ENCODE results near the gene CSHL1. TPM values are rescaled to one million over a fixed set of nuclear protein-coding genes. Genes with fewer than 3 reads are reported as not detected.
A peak's percentile ranks its signal among the peaks of the same experiment; 100 is the strongest.

CSHL1 gene
- total RNA-seq, 1 donor from 2014 or later: not detected

DNA sequence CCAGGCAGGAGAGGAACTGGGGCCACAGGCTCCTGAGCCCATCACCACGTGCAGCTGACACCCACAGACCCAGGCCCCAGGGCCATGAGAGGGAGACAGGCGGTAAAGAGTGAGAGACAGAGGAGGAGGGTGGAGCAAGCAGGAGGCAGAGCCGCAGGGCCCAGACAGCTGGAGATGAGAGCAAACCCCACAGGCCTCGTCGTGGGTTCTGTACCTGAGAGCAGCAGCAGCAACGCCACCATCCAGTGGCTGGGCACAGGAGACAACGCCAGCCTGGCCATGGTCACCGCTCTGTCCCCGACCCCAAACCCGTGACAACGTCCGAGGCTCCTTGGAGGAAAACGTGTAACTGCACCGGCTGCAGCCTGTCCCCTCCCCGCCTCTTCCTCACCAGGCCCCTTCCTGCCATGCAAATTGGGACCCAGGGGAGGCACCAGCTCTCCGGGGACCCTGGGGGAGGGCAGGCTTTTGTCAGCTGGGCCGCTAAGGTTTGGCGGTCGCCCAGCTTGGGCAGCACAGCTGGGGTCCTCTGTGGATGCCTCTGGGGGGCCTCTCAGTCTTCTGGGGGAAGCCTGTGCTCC lies 21.0 kb upstream of the CSHL1 start, which contains the start of gene CD79B:
CD79B (minus strand) TSS at position 351 of the 581 bp plus-strand sequence; CDS start at position 281, 70 bp downstream.
- no peaks in the 10 kb centered on the region for H3K9me3 ChIP-seq
- no peak for TF ChIP-seq CTCF (IDR thresholded peaks at IDR 0.05)
- no peaks in the 10 kb centered on the region for H3K27me3 ChIP-seq
- no peaks in the 10 kb centered on the region for H3K36me3 ChIP-seq
- no peak for ATAC-seq
- DNase-seq: no peak
- peak within 1 kb of the TSS; percentile 15 for H3K4me3 ChIP-seq
- peaks cover 5% of the 10 kb centered on the region for H3K4me1 ChIP-seq
- intact Hi-C loops (cut with DNase I): no loop called here
- H3K27ac ChIP-seq: no peak within 1 kb of the TSS

GRCh38 chr17:63930951-63931575 lies 20.0 kb upstream of the CSHL1 start:
- DNase-seq (peak; percentile 79), ATAC-seq (peak; percentile 84)
- no peak for TF ChIP-seq CTCF (IDR thresholded peaks at IDR 0.05)
- no peaks in the 10 kb centered on the region for H3K36me3 ChIP-seq
- intact Hi-C loops (cut with DNase I): no loop called here
- H3K4me3 ChIP-seq: peak overlapping the region; percentile 15
- no peaks in the 10 kb centered on the region for H3K27me3 ChIP-seq
- H3K4me1 ChIP-seq: peaks cover 5% of the 10 kb centered on the region
- peak overlapping the region; percentile 36 for H3K27ac ChIP-seq
- no peaks in the 10 kb centered on the region for H3K9me3 ChIP-seq

DNA sequence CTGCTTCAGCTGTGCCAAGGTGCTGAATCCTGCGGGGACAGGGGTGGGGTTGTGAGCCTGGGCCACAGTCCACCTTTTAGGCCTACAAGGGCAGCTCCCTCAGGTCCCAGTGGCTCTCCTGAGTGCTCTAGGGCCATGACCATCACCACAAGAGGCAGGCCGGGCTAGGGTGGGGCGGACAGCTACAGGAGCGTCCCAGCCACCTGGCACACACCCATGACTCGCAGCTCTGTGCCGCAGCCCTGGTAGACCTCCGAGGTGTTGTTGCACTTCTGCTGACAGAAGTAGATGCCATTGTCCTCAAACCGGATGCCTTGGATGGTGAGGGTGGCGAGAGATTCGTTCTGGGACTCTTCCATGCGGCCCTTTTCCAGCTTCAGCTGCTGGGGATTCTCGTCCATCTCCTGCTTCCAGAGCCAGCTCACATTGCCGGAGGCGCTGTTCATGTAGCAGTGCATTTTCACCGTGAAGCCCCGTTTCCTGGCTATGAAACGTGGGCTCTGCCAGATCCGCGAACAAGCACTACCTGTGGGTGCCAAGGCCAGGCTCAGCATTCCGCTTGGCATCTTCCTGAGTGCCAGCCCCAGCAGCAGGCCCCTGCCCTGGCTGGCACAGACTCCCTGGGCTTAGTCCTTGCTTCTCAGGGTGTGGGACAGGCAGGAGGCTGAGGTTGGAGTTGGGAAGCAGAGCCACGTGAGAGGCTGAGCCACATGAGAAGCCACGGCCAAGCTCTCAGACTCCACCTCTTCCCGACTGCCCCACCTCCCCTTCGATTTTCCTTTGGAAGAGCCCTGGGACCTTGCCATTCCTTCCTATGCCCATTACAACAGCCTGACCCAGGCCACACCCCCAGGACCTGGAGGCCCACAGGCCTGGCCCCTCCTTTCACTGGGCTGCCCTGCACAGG lies 19.1 kb upstream of the CSHL1 start:
- intact Hi-C loops (cut with DNase I): no loop called here
- H3K27me3 ChIP-seq: no peaks in the 10 kb centered on the region
- ATAC-seq (no peak), DNase-seq (no peak)
- H3K4me1 ChIP-seq: peaks cover 5% of the 10 kb centered on the region
- H3K27ac ChIP-seq: peak overlapping the region; percentile 36
- H3K4me3 ChIP-seq: no peak overlapping the region
- no peak for TF ChIP-seq CTCF (IDR thresholded peaks at IDR 0.05)
- no peaks in the 10 kb centered on the region for H3K9me3 ChIP-seq
- H3K36me3 ChIP-seq: no peaks in the 10 kb centered on the region

DNA sequence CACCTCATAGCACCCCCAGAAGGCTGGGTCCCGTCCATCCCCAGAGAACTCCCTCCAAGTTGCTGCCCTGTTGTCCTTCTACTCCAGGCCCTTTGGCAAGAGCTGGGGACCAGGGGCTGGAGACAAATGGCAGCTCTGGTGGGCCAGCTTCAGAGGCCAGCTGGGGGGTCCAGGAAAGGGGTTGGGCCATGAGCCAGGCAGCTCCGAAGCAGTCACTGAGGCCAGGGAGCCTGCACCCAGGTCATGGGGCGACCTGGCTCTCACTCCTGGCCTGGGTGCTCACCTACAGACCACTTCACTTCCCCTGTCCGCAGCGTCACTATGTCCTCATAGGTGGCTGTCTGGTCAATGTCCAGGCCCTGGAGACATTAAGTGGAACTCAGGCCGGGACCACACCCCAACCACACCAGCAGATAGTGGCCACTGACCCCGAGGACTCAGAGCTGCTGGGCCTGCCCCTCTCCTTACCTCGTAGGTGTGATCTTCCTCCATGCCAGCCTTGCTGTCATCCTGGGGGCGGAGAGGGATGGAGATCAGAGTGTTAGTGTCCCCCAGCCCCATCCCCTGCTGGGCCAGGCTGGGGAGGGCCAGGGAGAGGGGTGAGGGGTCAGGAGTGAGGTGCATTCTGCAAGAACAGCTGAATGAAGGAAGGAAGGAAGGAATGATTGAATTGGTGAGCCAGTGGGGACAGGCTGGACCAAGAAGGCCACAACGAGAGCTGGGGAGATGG lies 18.1 kb upstream of the CSHL1 start:
- H3K4me1 ChIP-seq: peaks cover 5% of the 10 kb centered on the region
- ATAC-seq: no peak
- no peak overlapping the region for H3K27ac ChIP-seq
- no peak overlapping the region for H3K4me3 ChIP-seq
- intact Hi-C loops (cut with DNase I): no loop called here
- no peaks in the 10 kb centered on the region for H3K36me3 ChIP-seq
- DNase-seq: no peak
- H3K27me3 ChIP-seq: no peaks in the 10 kb centered on the region
- no peaks in the 10 kb centered on the region for H3K9me3 ChIP-seq
- no peak for TF ChIP-seq CTCF (IDR thresholded peaks at IDR 0.05)

DNA sequence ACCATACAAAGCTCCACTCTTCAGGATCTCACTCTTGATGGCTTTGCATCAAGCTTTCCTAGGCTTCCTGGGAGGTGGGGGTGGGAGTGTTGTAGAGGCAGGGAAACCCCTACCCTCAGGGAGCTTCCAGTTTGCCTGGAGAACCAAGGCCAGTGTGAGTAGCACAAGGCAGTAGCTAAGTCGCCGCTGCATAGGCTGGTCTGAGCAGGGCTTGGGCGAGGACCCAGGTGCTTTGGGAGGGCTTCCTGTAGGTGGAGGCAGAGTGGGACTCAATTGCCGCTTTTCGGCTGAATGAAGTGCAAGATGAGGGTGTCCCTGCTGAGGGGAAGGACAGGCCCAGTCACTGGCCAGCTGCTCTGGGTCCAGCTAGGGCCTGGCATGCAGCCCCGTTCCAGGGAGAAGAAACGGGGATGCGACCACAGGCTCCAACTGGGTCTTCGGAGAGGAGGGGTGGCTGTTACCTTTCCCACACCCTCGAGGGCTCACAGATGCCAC lies 17.2 kb upstream of the CSHL1 start:
- H3K36me3 ChIP-seq: no peaks in the 10 kb centered on the region
- H3K27me3 ChIP-seq: no peaks in the 10 kb centered on the region
- H3K9me3 ChIP-seq: no peaks in the 10 kb centered on the region
- no peak for TF ChIP-seq CTCF (IDR thresholded peaks at IDR 0.05)
- ATAC-seq: no peak
- no peak overlapping the region for H3K4me3 ChIP-seq
- H3K4me1 ChIP-seq: peaks cover 5% of the 10 kb centered on the region
- no peak for DNase-seq
- H3K27ac ChIP-seq: no peak overlapping the region
- intact Hi-C loops (cut with DNase I): no loop called here
